ENCODE results near the gene CCDC54. TPM values are rescaled to one million over a fixed set of nuclear protein-coding genes. Genes with fewer than 3 reads are reported as not detected.

Gene CCDC54
- polyA plus RNA-seq, 1 experiment, result not detected

GRCh38 chr3:107365051-107365450 is 12.2 kb upstream of the CCDC54 start:
- TF ChIP-seq, protein P1, sequence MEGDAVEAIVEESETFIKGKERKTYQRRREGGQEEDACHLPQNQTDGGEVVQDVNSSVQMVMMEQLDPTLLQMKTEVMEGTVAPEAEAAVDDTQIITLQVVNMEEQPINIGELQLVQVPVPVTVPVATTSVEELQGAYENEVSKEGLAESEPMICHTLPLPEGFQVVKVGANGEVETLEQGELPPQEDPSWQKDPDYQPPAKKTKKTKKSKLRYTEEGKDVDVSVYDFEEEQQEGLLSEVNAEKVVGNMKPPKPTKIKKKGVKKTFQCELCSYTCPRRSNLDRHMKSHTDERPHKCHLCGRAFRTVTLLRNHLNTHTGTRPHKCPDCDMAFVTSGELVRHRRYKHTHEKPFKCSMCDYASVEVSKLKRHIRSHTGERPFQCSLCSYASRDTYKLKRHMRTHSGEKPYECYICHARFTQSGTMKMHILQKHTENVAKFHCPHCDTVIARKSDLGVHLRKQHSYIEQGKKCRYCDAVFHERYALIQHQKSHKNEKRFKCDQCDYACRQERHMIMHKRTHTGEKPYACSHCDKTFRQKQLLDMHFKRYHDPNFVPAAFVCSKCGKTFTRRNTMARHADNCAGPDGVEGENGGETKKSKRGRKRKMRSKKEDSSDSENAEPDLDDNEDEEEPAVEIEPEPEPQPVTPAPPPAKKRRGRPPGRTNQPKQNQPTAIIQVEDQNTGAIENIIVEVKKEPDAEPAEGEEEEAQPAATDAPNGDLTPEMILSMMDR (IDR thresholded peaks at IDR 0.05; ENCODE audit: low read depth, low read length), result no peak
- no peak overlapping the region for H3K27ac ChIP-seq (ENCODE audit: low read depth, low read length)
- H3K9me3 ChIP-seq (ENCODE audit: control insufficient read depth, insufficient read depth, low read length), result no peaks in the 10 kb centered on the region
- no peak overlapping the region for H3K4me3 ChIP-seq (ENCODE audit: low read depth, low read length)
- DNase-seq (ENCODE audit: low read depth, low spot score), result no peak
- no peaks in the 10 kb centered on the region for H3K27me3 ChIP-seq (ENCODE audit: control insufficient read depth, insufficient read depth, low read length)
- CTCF ChIA-PET, result no interaction called here
- POLR2A ChIA-PET, result no interaction called here

DNA sequence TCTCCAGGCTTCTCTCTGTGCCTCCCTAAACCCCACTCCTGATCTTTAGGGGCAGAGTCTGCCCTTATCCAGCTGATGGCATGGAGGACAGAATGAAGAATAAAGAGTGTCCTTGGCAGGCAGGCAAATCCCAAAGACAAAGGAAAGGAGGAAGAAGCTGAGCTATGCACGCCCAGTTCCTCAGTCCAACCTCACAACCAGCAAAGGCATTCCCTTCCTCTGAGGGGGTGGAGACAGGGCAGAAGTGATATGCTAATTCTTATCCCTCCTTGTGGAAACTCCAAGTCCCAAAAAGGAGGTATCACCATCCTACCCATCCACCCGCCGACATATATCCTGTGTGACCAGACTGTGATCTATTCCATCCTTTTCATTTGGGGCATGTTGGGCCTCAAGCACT is 10.5 kb upstream of the CCDC54 start:
- no peaks in the 10 kb centered on the region for H3K27me3 ChIP-seq (ENCODE audit: control insufficient read depth, insufficient read depth, low read length)
- H3K4me3 ChIP-seq (ENCODE audit: low read depth, low read length), result no peak overlapping the region
- ChIA-PET POLR2A (interaction anchor here (1.0 kb wide), 1 partner anchor 38 kb away, joined by 3 read pairs; no protein-coding TSS in a partner anchor), CTCF (no interaction called here)
- H3K27ac ChIP-seq (ENCODE audit: low read depth, low read length), result peak overlapping the region; percentile 87
- DNase-seq (ENCODE audit: low read depth, low spot score), result no peak
- TF ChIP-seq, protein P1 (IDR thresholded peaks at IDR 0.05; ENCODE audit: low read depth, low read length), result no peak
- H3K9me3 ChIP-seq (ENCODE audit: control insufficient read depth, insufficient read depth, low read length), result no peaks in the 10 kb centered on the region

- H3K9me3 ChIP-seq (ENCODE audit: control insufficient read depth, insufficient read depth, low read length), result no peaks in the 10 kb centered on the region
- ChIA-PET CTCF (interaction anchor here (2.0 to 4.4 kb wide), 2 partner anchors 54 to 95 kb away, joined by 8 to 23 read pairs; no protein-coding TSS in a partner anchor), POLR2A (interaction anchor here (1.0 kb wide), 1 partner anchor 37 kb away, joined by 3 read pairs; no protein-coding TSS in a partner anchor)
- H3K4me3 ChIP-seq (ENCODE audit: low read depth, low read length), result no peak overlapping the region
- no peak overlapping the region for H3K27ac ChIP-seq (ENCODE audit: low read depth, low read length)
- TF ChIP-seq, protein P1 (IDR thresholded peaks at IDR 0.05; ENCODE audit: low read depth, low read length), result no peak
- DNase-seq (ENCODE audit: low read depth, low spot score), result peak; percentile 57
- H3K27me3 ChIP-seq (ENCODE audit: control insufficient read depth, insufficient read depth, low read length), result no peaks in the 10 kb centered on the region
Observed at GRCh38 chr3:107367353-107367752, 9.9 kb upstream of the CCDC54 start.

GRCh38 chr3:107368654-107369398 is 8.4 kb upstream of the CCDC54 start:
- TF ChIP-seq, protein P1 (IDR thresholded peaks at IDR 0.05; ENCODE audit: low read depth, low read length), result no peak
- POLR2A ChIA-PET, result no interaction called here
- Histone ChIP-seq H3K27ac (ENCODE audit: low read depth, low read length) (no peak overlapping the region), H3K4me3 (ENCODE audit: low read depth, low read length) (no peak overlapping the region), H3K9me3 (ENCODE audit: control insufficient read depth, insufficient read depth, low read length) (no peaks in the 10 kb centered on the region), H3K27me3 (ENCODE audit: control insufficient read depth, insufficient read depth, low read length) (no peaks in the 10 kb centered on the region)
- CTCF ChIA-PET, result interaction anchor here (1.7 to 4.4 kb wide), 3 partner anchors 52 to 97 kb away, joined by 8 to 23 read pairs (median 10); no protein-coding TSS in a partner anchor
- no peak for DNase-seq (ENCODE audit: low read depth, low spot score)

- no peaks in the 10 kb centered on the region for H3K27me3 ChIP-seq (ENCODE audit: control insufficient read depth, insufficient read depth, low read length)
- DNase-seq (ENCODE audit: low read depth, low spot score), result no peak
- no peak overlapping the region for H3K4me3 ChIP-seq (ENCODE audit: low read depth, low read length)
- ChIA-PET POLR2A (no interaction called here), CTCF (interaction anchor here (1.3 to 4.4 kb wide), 3 partner anchors 51 to 98 kb away, joined by 3 to 23 read pairs (median 10); no protein-coding TSS in a partner anchor)
- no peak overlapping the region for H3K27ac ChIP-seq (ENCODE audit: low read depth, low read length)
- H3K9me3 ChIP-seq (ENCODE audit: control insufficient read depth, insufficient read depth, low read length), result no peaks in the 10 kb centered on the region
- TF ChIP-seq, protein P1 (IDR thresholded peaks at IDR 0.05; ENCODE audit: low read depth, low read length), result no peak
Observed at GRCh38 chr3:107369791-107370190, 7.4 kb upstream of the CCDC54 start.
